ENCODE measurements around the gene CPLX3. TPM values are rescaled to one million over a fixed set of nuclear protein-coding genes. Genes with fewer than 3 reads are reported as not detected.
A peak's percentile ranks its signal among the peaks of the same experiment; 100 is the strongest.

CPLX3 gene
- total RNA-seq, 1 experiment from 2014 or later: not detected

DNA sequence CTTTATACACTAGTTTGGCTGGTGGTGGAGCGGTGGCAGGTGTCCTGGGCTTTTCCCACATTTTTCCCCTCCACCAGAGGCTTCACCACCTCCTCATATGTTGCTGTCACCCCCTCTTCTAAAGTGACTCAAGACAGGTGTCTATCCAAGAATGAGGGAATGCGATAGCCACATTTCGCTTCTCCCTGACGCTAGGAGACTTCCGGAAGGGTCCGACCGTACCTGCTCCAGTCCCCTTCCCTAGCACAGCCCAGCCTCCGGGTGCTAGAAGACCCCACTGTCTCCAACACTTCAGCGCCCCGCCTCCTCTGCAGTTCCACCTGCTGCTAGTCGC, 46.2 kb downstream of the CPLX3 start:
- in situ Hi-C loops (cut with HindIII; ENCODE audit: low pct_unique_long_range_greater_than_20kb, low sequenced_read_pairs): no loop called here
- no peak for DNase-seq (ENCODE audit: low read depth, low spot score)

DNA sequence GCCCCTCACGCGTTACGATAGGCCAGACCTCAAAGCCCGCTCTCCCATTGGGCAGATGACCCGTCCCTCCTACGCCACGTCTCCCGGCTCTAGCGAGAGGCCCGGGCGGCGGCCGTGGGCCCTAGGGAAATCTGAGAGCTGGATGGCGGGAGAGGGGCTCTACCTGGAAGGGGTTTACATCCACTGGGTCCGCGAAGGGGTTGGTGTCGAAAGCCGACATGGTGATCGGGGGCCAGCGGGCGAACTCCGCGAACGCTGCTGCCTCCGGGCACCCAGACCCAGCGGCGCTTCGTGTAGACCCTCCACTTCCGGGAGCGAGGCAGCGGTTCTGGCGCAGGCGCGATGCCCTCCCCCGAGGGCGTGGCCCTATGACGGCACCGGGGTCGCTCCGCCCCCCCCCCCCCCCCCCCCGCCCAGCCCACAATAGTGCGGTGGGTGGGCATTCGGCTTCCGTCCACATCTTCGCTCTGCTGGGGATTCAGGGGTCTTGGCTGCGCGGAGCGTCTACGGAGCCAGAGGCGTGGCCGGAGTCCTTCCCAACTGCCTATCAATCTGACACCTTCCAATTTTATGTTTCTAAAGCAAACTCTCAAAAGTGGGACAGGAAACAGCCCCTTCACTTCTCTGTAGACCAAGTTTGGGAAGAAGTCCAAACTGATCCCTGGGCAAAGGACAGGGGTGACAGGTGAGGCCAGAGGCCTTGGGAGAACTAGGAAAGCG, 46.8 kb downstream of the CPLX3 start, which contains the start of gene SCAMP2:
SCAMP2 (minus strand) TSS at position 330 of the 720 bp plus-strand sequence; CDS start at position 220, 110 bp downstream.
- in situ Hi-C loops (cut with HindIII; ENCODE audit: low pct_unique_long_range_greater_than_20kb, low sequenced_read_pairs): no loop called here
- DNase-seq (ENCODE audit: low read depth, low spot score): peak; percentile 96

- peak; percentile 26 for DNase-seq (ENCODE audit: low read depth, low spot score)
- in situ Hi-C loops (cut with HindIII; ENCODE audit: low pct_unique_long_range_greater_than_20kb, low sequenced_read_pairs): no loop called here
Measured at GRCh38 chr15:74873756-74874424, 47.5 kb downstream of the CPLX3 start.

DNA sequence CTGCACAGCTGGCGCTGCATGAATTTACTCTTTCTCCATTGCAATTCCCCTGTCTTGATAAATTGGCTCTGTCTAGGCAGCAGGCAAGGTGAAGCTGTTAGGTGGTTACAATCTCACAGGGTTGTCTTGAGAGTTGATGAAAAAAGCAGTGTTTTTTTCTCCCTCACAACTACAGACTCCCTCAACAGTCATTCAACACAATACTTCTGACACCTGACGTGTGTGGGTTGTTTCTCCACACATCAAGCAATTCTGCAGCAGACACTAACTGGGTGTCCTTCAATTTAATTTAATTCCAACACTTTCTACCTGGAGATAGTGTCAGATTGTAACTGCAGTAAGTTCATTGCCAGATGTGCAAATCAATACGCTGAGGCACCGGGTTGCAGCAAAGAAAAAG, 51.8 kb downstream of the CPLX3 start:
- DNase-seq (ENCODE audit: low read depth, low spot score): no peak
- in situ Hi-C loops (cut with HindIII; ENCODE audit: low pct_unique_long_range_greater_than_20kb, low sequenced_read_pairs): no loop called here

Small RNA genes lying within 50 kb of the gene (small RNA-seq; reads per million reads assigned to genes)
- gene CPLX3 (0 reads per million in 2 experiments), gene MIR4513 (0 reads per million in 2 experiments), gene MIR6882 (0 to 0.19 reads per million in 2 experiments)

Other genes with a start within 250 kb of the CPLX3 start
- gene CLK3, start 210.8 kb upstream of the CPLX3 start, total RNA-seq (2014; rRNA removed; shearing (Covaris generic)): 44.4 and 53.2 TPM in 2 replicates
- 6.8 and 10.2 TPM in 2 replicates for gene EDC3, start 130.6 kb upstream of the CPLX3 start, total RNA-seq (2014; rRNA removed; shearing (Covaris generic))
- gene CYP1A1, start 101.1 kb upstream of the CPLX3 start, total RNA-seq (2014; rRNA removed; shearing (Covaris generic)): 2.7 and 5.7 TPM in 2 replicates
- gene CYP1A2, start 77.8 kb upstream of the CPLX3 start, total RNA-seq (2014; rRNA removed; shearing (Covaris generic)): not detected in 2 replicates
- gene CSK, start 44.5 kb upstream of the CPLX3 start, total RNA-seq (2014; rRNA removed; shearing (Covaris generic)): 20.7 and 21.5 TPM in 2 replicates
- not detected in 2 replicates for gene LMAN1L, start 13.8 kb upstream of the CPLX3 start, total RNA-seq (2014; rRNA removed; shearing (Covaris generic))
- 47.2 and 47.6 TPM in 2 replicates for gene ULK3, start 16.5 kb downstream of the CPLX3 start, total RNA-seq (2014; rRNA removed; shearing (Covaris generic))
- 14.2 and 24.4 TPM in 2 replicates for gene SCAMP2, start 46.7 kb downstream of the CPLX3 start, total RNA-seq (2014; rRNA removed; shearing (Covaris generic))
- 70.2 and 93.5 TPM in 2 replicates for gene MPI, start 63.4 kb downstream of the CPLX3 start, total RNA-seq (2014; rRNA removed; shearing (Covaris generic))
- 38.4 and 41.2 TPM in 2 replicates for gene FAM219B, start 80.2 kb downstream of the CPLX3 start, total RNA-seq (2014; rRNA removed; shearing (Covaris generic))
- 124 and 133 TPM in 2 replicates for gene COX5A, start 111.4 kb downstream of the CPLX3 start, total RNA-seq (2014; rRNA removed; shearing (Covaris generic))
- gene RPP25, start 130.1 kb downstream of the CPLX3 start, total RNA-seq (2014; rRNA removed; shearing (Covaris generic)): 1.4 and 1.9 TPM in 2 replicates
- gene SCAMP5, start 168.9 kb downstream of the CPLX3 start, total RNA-seq (2014; rRNA removed; shearing (Covaris generic)): 3.4 and 5.4 TPM in 2 replicates
- gene PPCDC, start 197.0 kb downstream of the CPLX3 start, total RNA-seq (2014; rRNA removed; shearing (Covaris generic)): 12.0 and 12.1 TPM in 2 replicates